ENCODE results near the gene NCAN. TPM values are rescaled to one million over a fixed set of nuclear protein-coding genes. Genes with fewer than 3 reads are reported as not detected.

The NCAN gene
- total RNA-seq, 1 experiment from 2014 or later = not detected

- Mint-ChIP-seq H3K4me1 (ENCODE audit: insufficient read depth, unreplicated experiment) (no peaks in the 10 kb centered on the region), H3K9me3 (ENCODE audit: unreplicated experiment) (no peaks in the 10 kb centered on the region), H3K4me3 (ENCODE audit: unreplicated experiment) (no peak overlapping the region), H3K27me3 (ENCODE audit: insufficient read depth, unreplicated experiment) (peaks cover 11% of the 10 kb centered on the region), H3K27ac (ENCODE audit: low read depth, unreplicated experiment) (no peak overlapping the region), H3K36me3 (ENCODE audit: insufficient read depth, unreplicated experiment) (peaks cover 12% of the 10 kb centered on the region)
- ChIA-PET POLR2A (no interaction called here), CTCF (no interaction called here)
- no TSS peak for BruUV-seq (replicated peaks)
- intact Hi-C loops (cut with micrococcal nuclease) = no loop called here
- no peak for DNase-seq (ENCODE audit: unreplicated experiment)
- no peak for TF ChIP-seq CTCF (IDR thresholded peaks at IDR 0.05; ENCODE audit: unreplicated experiment)
Observed at GRCh38 chr19:19268453-19269385, 57.0 kb downstream of the NCAN start.

DNA sequence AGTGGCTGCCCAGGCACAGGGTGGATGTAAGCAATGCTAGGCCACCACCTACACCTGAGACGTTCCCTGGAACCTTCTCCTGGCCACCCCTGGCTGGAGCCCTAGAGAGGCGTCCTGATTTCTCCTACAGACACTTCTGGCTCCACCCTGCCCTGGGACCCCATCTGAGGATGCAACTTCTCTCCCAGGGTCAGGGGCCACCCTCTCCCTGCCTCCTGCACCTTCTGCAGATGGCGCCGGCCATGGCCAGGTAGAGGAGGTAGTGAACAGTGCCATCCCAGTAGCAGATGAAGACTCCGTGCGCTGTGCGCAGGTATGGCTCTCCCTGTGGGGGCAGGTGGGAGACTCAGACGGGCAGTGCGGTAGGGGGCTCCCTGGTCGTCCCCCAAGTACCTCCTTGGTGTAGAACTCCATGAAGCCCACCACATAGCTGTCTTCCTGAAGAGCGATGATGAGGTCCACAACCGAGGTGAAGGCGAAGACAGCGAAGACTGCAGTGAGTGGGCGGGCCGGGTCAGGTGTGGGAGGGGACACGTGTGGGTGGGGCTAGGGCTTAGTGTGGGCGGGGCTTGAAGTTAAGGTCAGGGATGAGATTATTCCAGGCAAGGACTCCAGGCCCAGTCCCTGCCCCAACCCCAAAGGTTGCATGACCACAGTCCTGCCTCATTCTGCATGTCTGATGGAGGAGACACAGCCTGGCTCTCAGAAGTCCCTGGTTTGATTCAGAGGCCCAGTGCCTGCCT, 58.4 kb downstream of the NCAN start:
- H3K9me3 Mint-ChIP-seq (ENCODE audit: unreplicated experiment) = no peaks in the 10 kb centered on the region
- H3K27me3 Mint-ChIP-seq (ENCODE audit: insufficient read depth, unreplicated experiment) = peaks cover 11% of the 10 kb centered on the region
- ChIA-PET CTCF (no interaction called here), POLR2A (interaction anchor here (0.7 kb wide), 1 partner anchor 10 kb away, joined by 3 read pairs; no protein-coding TSS in a partner anchor)
- peaks cover 16% of the 10 kb centered on the region for H3K36me3 Mint-ChIP-seq (ENCODE audit: insufficient read depth, unreplicated experiment)
- no TSS peak for BruUV-seq (replicated peaks)
- no peak for TF ChIP-seq CTCF (IDR thresholded peaks at IDR 0.05; ENCODE audit: unreplicated experiment)
- intact Hi-C loops (cut with micrococcal nuclease) = no loop called here
- no peak overlapping the region for H3K4me3 Mint-ChIP-seq (ENCODE audit: unreplicated experiment)
- no peak for DNase-seq (ENCODE audit: unreplicated experiment)
- H3K4me1 Mint-ChIP-seq (ENCODE audit: insufficient read depth, unreplicated experiment) = no peaks in the 10 kb centered on the region
- H3K27ac Mint-ChIP-seq (ENCODE audit: low read depth, unreplicated experiment) = no peak overlapping the region

DNA sequence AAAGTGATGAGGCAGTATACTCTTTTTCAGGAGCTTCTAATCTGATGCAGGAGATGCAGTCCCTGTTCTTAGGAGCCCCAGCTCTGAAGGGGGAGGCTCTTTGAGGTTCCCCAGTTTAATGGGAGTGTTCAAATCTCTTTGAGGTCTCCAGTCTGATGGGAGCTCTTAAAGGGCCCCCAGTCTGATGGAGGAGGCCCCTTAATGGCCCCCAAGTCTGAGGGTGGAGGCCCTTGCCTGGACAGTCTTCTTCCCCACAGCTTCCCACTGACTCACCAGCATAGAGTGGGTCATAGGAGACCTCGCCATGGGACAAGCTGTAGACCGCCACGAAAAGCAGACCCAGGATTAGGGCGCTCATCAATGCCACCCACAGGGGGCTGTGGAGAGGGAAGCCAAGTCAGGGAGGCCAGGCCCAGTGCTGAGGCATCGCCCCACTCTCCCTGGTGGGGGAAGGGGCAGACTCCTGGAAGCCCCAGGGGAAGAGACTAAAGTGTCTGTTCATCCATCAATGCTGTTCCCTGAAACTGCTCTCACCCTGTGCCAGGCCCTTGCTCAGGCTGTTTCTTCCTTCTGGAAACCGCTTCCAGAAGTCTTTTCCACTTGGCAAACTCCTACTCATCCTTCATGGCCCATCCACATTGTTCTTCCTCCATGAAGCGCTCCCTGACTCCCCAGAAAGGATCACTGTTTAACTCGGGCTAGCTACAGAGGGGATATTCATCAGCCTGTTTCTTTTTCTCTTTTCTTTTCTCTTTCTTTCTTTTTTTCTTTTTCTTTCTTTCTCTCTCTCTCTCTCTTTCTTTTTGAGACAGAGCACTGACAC, 59.2 kb downstream of the NCAN start:
- intact Hi-C loops (cut with micrococcal nuclease) = no loop called here
- H3K4me1 Mint-ChIP-seq (ENCODE audit: insufficient read depth, unreplicated experiment) = no peaks in the 10 kb centered on the region
- DNase-seq (ENCODE audit: unreplicated experiment) = no peak
- peaks cover 11% of the 10 kb centered on the region for H3K27me3 Mint-ChIP-seq (ENCODE audit: insufficient read depth, unreplicated experiment)
- BruUV-seq (replicated peaks) = no TSS peak
- ChIA-PET POLR2A (interaction anchor here (0.7 kb wide), 1 partner anchor 11 kb away, joined by 3 read pairs; no protein-coding TSS in a partner anchor), CTCF (interaction anchor here (0.6 kb wide), 1 partner anchor 12 kb away, joined by 3 read pairs; no protein-coding TSS in a partner anchor)
- H3K9me3 Mint-ChIP-seq (ENCODE audit: unreplicated experiment) = no peaks in the 10 kb centered on the region
- no peak overlapping the region for H3K4me3 Mint-ChIP-seq (ENCODE audit: unreplicated experiment)
- peaks cover 15% of the 10 kb centered on the region for H3K36me3 Mint-ChIP-seq (ENCODE audit: insufficient read depth, unreplicated experiment)
- no peak for TF ChIP-seq CTCF (IDR thresholded peaks at IDR 0.05; ENCODE audit: unreplicated experiment)
- H3K27ac Mint-ChIP-seq (ENCODE audit: low read depth, unreplicated experiment) = no peak overlapping the region

Measured in MCF 10A (cell line).